ENCODE data around the gene FUBP1. TPM values are rescaled to one million over a fixed set of nuclear protein-coding genes. Genes with fewer than 3 reads are reported as not detected.

Gene FUBP1
- total RNA-seq, 1 donor from 2014 or later: 103 TPM

- TF ChIP-seq CTCF (IDR thresholded peaks at IDR 0.05; ENCODE audit: insufficient read depth, low read length, severe bottlenecking): no peak
- DNase-seq (ENCODE audit: low read depth): peak; percentile 16
- Histone ChIP-seq H3K36me3 (ENCODE audit: control insufficient read depth, insufficient read depth, low read length) (peaks cover 3% of the 10 kb centered on the region), H3K4me3 (ENCODE audit: low read depth, low read length) (no peak overlapping the region), H3K27me3 (ENCODE audit: control insufficient read depth, insufficient read depth, low read length) (no peaks in the 10 kb centered on the region)
- no peak for FAIRE-seq
Measured at GRCh38 chr1:77940921-77941570, 37.8 kb downstream of the FUBP1 start.

- TF ChIP-seq CTCF (IDR thresholded peaks at IDR 0.05; ENCODE audit: insufficient read depth, low read length, severe bottlenecking): no peak
- Histone ChIP-seq H3K4me3 (ENCODE audit: low read depth, low read length) (no peak overlapping the region), H3K36me3 (ENCODE audit: control insufficient read depth, insufficient read depth, low read length) (no peaks in the 10 kb centered on the region), H3K27me3 (ENCODE audit: control insufficient read depth, insufficient read depth, low read length) (no peaks in the 10 kb centered on the region)
- FAIRE-seq: no peak
- DNase-seq (ENCODE audit: low read depth): no peak
Measured at GRCh38 chr1:77938651-77939050, 40.2 kb downstream of the FUBP1 start.

- H3K27me3 ChIP-seq (ENCODE audit: control insufficient read depth, insufficient read depth, low read length): no peaks in the 10 kb centered on the region
- H3K36me3 ChIP-seq (ENCODE audit: control insufficient read depth, insufficient read depth, low read length): no peaks in the 10 kb centered on the region
- no peak for TF ChIP-seq CTCF (IDR thresholded peaks at IDR 0.05; ENCODE audit: insufficient read depth, low read length, severe bottlenecking)
- DNase-seq (ENCODE audit: low read depth) (peak; percentile 65), FAIRE-seq (no peak)
- H3K4me3 ChIP-seq (ENCODE audit: low read depth, low read length): no peak overlapping the region
Measured at GRCh38 chr1:77929806-77930205, 49.1 kb downstream of the FUBP1 start.

GRCh38 chr1:77927414-77927813 lies 51.5 kb downstream of the FUBP1 start:
- Histone ChIP-seq H3K36me3 (ENCODE audit: control insufficient read depth, insufficient read depth, low read length) (no peaks in the 10 kb centered on the region), H3K27me3 (ENCODE audit: control insufficient read depth, insufficient read depth, low read length) (no peaks in the 10 kb centered on the region), H3K4me3 (ENCODE audit: low read depth, low read length) (no peak overlapping the region)
- DNase-seq (ENCODE audit: low read depth): no peak
- no peak for FAIRE-seq
- TF ChIP-seq CTCF (IDR thresholded peaks at IDR 0.05; ENCODE audit: insufficient read depth, low read length, severe bottlenecking): no peak

GRCh38 chr1:77926561-77927357 lies 52.1 kb downstream of the FUBP1 start:
- FAIRE-seq: no peak

More at GRCh38 chr1:77926561-77927357, 52.1 kb downstream of the FUBP1 start:
- no peaks in the 10 kb centered on the region for H3K36me3 ChIP-seq (ENCODE audit: control insufficient read depth, insufficient read depth, low read length)
- DNase-seq (ENCODE audit: low read depth): no peak
- no peak overlapping the region for H3K4me3 ChIP-seq (ENCODE audit: low read depth, low read length)
- TF ChIP-seq CTCF (IDR thresholded peaks at IDR 0.05; ENCODE audit: insufficient read depth, low read length, severe bottlenecking): no peak
- H3K27me3 ChIP-seq (ENCODE audit: control insufficient read depth, insufficient read depth, low read length): no peaks in the 10 kb centered on the region

All from bronchial epithelial cell (primary cell).